GM18507 (cell line): Measurements from ENCODE around the gene TENM4.

Experiments used
- DNase-seq: peaks from one replicate; pipeline ENCODE4 v3.0.0; 2011; ENCODE audit warnings: low read depth; ENCODE audit not compliant: insufficient read length; ENCODE audit errors: extremely low spot score
- FAIRE-seq: peaks from 2 replicates; lab custom pipeline; 2011; peaks lifted over from hg19 to GRCh38; lab: Jason Lieb, UNC

TENM4 gene

DNA sequence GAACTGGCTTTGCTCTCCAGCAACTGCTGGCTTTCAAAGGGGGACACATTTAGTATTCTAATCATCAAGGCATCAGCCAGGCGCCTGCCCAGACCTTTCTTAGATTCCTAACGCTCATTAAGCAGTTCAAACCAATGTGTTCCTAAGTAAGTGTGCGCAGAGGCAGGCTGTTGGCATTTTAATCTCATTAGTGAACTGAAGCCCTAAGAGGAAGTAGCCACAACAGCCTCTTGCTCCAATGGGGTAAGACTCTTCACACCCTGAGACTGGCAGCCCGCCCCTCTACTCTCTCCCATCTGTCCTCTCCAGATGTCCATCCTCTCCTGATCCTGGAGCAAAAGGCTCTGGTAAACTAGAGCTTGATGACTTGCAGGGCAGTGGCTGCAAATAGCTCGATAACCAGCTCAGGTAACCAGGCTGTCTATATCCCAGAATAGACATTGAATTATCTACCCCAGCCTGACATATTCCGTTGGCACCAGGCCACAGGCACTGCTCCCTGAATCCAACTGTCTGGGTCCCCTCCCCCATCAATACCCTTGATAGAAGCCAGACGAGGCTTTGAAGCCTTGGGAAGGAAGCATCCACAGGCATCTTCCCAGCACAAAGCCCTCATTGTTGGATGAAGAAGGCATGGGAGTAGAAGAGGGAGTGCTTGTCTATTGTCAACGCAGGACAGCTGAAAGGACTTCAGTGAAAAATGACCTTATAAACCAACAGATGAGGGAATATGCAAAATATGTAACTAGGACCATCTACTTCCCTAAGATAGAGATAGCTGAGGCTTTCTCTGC lies 321.1 kb downstream of the TENM4 start:
- DNase-seq: no peak
- no peak for FAIRE-seq

DNA sequence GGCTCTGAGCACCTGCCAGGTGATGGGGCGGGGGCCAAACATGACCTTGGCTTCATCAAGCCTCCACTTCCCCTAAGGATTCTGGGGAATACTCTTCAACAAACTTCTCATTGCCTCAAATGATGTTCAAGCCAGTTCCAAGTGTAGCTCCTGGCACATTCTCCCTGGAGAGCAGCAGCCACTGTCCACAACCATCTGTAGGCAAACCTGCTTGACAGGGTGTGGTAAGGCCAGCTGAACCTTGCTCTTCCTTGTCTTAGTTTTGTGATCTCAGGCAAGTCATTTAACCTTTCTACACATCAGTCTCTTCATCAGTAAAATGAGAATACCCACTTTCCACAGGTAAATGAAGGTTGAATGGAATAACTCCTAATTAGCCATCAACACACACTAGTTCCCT lies 323.3 kb downstream of the TENM4 start:
- FAIRE-seq (no peak), DNase-seq (no peak)

GRCh38 chr11:79116600-79116999 lies 324.2 kb downstream of the TENM4 start:
- FAIRE-seq (no peak), DNase-seq (no peak)

GRCh38 chr11:79113054-79113690 lies 327.7 kb downstream of the TENM4 start:
- no peak for DNase-seq
- no peak for FAIRE-seq

- DNase-seq (no peak), FAIRE-seq (no peak)
Observed at GRCh38 chr11:79110796-79111195, 330.0 kb downstream of the TENM4 start.

DNA sequence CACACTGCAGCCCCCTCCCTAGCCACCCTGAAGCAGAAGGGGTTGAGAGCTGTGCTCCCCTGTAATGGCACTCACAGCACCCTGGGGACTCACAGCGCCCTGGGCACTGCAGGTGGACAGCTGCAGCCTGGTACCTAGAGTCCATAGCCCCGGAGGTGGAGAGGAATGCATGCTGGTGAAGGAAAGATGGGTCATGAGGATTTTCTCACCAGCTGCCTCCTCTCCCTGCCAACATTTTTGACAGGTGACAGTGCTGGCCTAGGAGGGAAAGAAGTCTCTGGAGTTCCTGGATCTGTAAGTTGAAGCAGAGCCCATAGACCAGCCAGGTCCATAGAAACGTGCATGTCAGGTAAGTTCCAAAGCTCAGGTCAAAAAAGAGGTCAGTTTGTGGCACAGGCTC lies 330.5 kb downstream of the TENM4 start:
- FAIRE-seq: no peak

GRCh38 chr11:79108851-79109250 lies 332.0 kb downstream of the TENM4 start:
- DNase-seq: no peak
- no peak for FAIRE-seq

More for the DNA sequence above, 330.5 kb downstream of the TENM4 start:
- no peak for DNase-seq

- DNase-seq (no peak), FAIRE-seq (no peak)
Observed at GRCh38 chr11:79102840-79103239, 338.0 kb downstream of the TENM4 start.

DNA sequence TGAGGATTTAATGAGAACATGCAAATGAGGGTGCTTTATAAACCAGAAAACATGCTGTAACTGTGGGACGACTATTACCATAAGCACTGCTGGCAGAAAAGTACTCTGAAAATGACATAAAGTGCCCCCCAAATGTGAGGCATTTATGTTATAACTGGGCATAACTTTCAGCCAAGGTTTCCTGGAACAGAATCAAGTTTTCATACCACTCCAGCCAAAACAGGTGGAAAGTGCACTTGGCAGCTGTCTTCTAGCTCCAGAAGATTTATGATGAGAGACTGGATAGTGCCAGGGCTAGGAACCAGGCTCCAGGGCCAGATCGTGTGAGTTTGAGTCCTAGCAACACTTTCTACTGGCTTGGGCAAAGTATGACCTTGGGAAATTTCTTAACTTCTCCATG lies 339.2 kb downstream of the TENM4 start:
- no peak for FAIRE-seq
- no peak for DNase-seq

- peak; percentile 42 for DNase-seq
Observed at GRCh38 chr11:79100093-79100910, 340.5 kb downstream of the TENM4 start.

GRCh38 chr11:79098146-79098545 lies 342.7 kb downstream of the TENM4 start:
- FAIRE-seq (no peak), DNase-seq (no peak)

More at GRCh38 chr11:79100093-79100910, 340.5 kb downstream of the TENM4 start:
- peak; percentile 80 for FAIRE-seq

GRCh38 chr11:79097246-79097875 lies 343.5 kb downstream of the TENM4 start:
- DNase-seq (no peak), FAIRE-seq (no peak)

DNA sequence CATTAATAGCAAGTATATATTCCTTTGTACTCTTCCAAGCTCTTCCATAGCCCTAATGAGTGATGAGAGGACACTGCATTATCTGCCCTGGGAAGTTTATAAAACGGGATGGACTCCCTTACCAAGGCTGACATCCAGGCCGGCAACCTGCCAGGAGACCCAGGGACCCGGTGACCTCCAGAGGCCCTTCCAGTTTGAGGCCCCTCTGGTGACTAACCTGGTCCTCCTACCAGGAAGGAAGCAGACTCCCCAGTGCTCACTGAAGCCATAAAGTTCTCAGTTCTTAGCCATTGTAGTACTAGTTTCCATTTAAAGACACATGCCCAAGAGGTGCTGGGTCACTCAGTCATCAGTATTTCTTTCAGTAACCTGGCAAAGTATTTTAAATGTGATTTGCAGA lies 345.4 kb downstream of the TENM4 start:
- DNase-seq (no peak), FAIRE-seq (no peak)

DNA sequence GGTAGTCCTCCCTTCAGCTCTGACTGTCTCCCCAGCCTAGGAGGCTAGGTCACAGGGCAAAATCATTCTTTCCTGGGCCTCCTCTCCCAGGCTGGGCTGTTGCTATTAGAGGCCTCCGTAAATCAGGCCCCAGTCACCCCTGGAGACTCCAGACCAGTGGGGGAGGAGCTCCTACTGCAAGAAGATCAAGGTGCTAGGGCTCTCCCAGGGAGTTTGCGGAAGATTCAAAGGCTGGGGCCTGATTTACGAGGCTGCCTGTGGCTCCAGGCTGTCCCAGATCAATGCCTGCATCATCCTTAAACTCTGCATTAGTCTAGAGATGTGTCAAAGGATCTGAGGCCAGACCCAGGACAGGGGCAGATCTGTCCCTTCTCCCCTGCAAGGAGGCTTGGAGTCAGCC lies 346.2 kb downstream of the TENM4 start:
- DNase-seq: no peak

DNA sequence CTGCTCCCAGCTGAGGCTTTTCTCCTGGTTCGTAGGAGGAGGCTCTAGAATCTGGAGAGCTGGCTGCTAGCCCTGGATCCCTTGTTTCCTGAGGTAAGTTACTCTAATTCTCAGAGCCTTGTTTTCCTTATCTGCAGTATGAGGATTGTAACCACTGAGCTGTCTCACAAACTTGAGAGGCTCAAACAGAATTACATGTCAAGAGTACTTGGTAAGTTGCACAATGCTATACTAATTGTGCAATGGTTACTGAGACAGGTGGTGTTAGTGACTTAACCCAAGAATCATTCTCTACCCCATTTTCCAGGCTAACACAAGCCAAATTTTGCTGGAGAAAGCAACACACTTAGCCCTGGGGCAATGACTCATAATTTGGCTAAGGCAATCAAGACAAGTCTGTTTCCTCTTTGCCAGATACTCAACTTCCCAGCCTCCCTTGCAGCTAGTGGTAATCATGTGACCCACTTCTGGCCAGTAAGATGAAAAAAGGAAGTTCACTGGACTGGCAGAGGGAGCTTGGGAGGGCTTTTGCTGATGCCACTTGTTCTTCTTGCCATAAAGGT lies 348.0 kb downstream of the TENM4 start:
- FAIRE-seq (no peak), DNase-seq (no peak)

More for the DNA sequence above, 346.2 kb downstream of the TENM4 start:
- no peak for FAIRE-seq

DNA sequence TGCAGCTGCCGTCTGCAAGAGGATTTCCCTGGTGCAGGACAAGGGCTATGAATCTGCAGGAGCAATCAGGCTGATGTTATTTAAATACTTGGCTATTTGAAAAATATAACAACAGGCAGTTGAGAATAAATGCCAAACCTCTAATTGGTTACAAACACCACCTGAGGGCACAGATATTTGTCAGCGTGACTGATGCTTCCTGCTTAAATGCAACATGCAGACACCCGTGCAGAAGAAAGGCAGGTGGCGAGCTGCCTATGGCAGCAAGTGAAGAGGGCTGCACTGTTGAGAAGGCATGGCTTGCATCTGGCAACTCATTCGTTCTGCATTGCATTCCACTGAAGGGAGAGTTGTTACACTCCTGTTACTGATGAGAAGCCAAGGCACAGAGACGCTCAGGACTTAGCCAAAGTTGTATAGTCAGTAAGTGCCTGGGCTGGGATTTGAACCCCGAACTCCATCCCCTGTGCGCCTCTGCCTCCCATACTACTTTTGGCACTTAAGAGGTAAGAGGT lies 350.6 kb downstream of the TENM4 start:
- FAIRE-seq (no peak), DNase-seq (no peak)

GRCh38 chr11:79089601-79090000 lies 351.2 kb downstream of the TENM4 start:
- FAIRE-seq (no peak), DNase-seq (no peak)

DNA sequence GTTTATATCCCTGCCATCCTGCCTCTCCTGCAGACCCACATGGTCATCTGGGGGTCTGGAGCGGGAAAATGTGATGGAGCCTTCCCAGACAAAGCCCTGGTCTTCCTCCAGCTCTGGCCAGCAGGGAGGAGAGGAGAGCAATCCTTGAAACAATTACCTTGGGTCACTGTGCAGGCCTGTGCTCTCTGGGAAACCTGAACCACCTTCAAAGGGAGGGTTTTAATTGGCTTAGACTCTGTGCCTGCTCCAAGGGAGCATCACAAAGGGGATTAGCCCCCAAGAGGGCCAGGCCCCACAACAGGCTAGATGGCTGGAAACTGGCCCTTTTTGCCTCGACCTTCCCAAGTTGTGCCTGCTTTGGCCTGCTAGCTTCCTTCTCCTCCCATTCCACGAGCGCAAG lies 351.9 kb downstream of the TENM4 start:
- FAIRE-seq (no peak), DNase-seq (no peak)

DNA sequence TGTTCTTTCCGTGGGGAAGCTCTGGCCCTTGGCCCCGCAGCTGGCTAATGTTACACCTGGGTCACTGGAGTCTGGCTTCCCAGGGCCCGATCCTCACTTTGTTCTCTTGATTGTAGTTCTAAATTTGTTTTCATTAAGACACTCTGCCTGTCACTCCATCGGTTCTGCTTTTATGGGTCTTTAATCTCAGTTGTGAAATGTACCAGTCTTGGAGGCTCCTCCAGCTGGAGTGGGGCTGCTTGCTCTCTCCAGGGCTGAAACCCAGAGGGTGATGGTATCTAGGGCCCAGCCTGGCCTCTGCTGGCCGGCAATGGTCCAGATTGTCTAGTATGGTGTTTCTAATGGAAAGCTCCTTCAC lies 352.9 kb downstream of the TENM4 start:
- no peak for FAIRE-seq
- no peak for DNase-seq
